ELR (cell line): ENCODE results near the gene CFL1.

Experiments used
- DNase-seq: peaks from one replicate; pipeline ENCODE4 v3.0.0-alpha.2; 2015; ENCODE audit warnings: low read depth

Gene CFL1

DNA sequence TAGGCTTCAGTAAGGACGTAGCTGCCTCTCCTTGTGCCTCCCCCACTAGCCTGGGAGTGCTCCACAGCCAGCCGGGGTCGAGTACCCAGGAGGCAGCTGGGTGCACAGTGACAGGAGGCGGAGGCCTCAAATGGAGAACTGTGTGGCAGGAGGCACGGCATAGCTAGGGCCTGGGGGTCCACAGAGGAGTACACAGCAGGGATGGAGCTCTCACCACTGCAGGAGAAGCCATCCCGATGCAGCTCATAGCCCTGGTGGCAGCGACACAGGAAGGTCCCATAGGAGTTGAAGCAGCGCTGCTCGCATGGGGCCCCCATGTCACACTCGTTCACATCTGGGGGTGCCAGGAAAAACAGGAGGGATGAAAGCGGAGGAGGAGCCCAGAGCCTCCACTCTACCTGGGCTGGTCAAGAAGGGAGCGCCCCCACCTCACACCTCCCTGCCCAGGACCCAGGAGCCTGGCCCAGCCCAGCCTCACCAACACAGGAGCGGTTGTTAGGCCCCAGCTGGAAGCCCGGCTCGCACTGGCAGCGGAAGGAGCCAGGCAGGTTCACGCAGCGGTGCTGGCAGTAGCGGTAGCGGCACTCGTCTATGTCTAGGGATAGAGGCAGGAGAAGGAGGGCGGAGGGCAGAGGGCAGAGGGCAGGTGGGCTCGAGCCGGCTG lies 11.8 kb upstream of the CFL1 start:
- DNase-seq = no peak

DNA sequence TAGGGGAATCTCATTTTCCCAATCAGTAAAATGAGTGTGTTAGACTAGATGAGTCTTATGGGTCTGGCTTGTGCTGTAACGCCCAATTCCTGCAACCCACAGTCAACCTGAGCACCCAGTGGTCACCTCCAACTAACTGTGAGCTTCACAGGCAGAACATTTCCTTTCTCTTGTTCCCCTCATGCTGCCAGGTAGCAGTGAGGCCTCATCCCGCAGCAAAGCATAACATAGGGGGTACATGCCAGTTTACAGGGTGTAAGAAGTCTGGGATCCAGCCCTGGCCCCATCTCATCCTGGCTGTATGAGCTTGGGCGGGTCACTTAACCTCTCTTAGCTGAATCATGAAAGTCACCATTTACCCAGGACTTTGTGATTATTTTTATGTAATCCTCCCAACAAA lies 10.9 kb upstream of the CFL1 start:
- no peak for DNase-seq

DNA sequence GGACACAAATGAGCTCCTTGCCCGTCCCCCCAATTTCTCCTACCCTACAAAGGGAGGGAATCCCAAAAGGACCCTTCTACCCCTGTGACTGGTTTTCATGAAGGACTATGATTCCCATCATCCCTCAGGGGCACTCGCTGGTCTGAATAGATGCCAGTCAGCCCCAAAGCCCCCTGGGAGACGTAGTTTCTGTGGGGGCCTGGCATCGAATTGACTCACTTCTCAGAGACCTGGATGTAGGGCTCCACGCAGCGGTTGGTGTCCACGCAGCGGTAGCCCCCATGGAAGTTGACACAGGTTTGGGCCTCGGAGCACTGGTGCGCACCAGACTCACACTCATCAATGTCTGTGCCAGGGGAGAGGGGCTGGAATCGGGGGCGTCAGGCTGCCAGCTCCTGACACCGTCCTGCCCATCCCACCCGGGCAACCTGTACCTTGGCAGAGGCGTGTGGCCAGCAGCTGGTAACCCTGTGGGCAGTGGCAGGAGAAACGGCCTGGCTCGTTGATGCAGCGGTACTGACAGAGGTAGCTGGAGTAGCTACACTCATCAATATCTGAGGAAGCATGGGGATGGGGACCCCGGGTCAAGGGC lies 10.2 kb upstream of the CFL1 start:
- DNase-seq = no peak

DNA sequence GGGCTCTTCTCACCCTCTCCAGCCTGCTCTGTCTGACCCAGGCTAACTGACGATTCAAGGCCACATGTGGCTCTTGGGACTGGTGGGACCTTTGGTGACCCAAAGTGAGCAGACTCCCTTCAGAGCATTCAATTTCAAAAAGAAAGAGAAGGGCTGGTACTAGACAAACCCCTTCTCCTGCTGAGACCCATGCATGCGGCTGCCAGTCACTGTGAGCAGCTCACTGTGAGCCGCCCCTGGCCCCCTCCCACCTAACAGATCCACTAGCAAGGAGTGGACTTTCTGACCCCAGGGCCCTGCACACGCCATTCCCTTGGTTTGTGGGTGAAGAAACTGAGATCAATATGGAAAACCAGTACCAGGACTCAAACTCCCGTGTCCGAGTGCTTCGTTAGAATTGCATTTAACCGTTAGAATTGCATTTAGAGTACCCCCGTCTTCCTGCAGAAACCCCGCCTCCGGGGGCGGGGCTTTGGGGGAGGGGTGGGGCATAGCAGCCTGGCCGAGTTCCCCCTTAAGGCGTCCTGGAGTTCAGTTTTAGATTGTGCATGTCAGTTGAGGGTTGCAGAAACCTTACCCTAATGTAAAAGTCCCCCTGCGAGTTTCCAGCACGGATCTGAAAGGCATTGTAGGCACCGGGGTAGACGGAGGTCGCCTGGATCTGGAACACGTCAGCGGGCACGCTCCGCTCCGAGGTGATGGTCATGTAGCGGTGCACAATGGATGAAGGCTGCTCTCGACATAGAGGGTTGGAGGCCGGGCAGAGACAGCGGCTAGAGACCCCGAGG lies 9.5 kb upstream of the CFL1 start:
- no peak for DNase-seq

DNA sequence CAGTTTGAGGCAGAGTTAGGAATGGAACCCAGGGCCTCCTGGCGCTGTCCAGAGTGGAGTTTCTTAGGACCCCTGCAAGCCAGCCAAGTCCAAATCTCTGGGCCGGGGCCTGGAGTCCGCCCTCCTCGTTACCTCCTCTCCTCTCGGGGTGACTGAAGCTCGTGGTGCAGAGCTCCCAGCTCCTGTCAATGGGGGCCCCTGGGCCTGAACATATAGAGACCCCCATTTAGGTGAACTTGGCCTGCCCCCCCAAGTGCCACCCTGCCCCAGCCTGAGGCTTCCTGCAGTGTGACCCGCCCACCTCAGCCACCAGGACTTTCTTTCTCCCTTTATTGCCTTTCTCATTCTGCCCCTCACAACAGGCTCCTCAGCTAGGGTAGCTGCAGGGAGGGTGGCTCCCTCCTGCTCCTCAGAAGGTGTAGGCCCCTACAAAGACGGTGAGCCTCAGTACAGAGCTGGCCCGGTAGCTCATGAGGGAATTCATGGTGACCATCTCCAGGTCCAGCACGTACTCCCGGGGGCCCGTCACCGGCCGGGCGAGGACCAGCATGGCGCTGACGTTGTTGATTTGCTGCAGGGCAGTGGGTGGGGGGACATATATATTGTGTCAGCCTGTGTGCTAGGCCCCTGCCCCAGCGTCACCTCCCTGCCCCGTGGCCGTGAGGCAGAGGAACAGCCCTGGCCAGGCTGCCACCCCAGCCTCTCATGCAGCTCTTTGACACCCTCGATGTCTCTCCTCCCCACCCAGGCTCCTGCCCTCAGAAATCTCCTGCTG lies 8.7 kb upstream of the CFL1 start:
- no peak for DNase-seq

DNA sequence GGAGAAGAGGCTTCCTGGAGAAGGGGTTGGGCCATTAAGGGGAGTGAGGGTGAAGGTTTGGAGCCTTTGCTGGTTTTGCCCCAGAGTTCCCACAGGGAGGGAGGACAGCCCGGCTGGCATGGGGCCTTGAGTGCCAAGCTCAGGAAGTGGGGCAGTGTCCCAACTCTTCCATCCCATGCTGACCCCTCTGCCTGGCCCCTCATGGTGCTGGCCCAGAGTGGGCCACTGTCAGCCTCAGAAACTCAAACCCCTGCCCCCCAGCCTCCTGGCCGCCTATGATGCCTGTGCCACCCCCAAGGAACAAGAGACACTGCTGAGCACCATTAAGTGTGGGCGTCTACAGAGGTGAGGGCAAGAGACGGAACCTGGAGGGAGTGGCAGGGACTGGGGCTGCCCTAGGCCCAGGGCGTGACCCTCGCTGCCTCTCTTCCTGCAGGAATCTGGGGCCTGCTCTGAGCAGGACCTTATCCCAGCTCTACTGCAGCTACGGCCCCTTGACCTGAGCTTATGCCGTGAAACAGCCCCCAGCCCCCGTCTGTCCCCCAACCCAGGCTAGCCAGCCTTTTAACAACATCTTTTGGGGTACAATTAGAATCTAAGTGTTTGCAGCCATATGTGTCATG lies 7.7 kb upstream of the CFL1 start:
- no peak for DNase-seq

DNA sequence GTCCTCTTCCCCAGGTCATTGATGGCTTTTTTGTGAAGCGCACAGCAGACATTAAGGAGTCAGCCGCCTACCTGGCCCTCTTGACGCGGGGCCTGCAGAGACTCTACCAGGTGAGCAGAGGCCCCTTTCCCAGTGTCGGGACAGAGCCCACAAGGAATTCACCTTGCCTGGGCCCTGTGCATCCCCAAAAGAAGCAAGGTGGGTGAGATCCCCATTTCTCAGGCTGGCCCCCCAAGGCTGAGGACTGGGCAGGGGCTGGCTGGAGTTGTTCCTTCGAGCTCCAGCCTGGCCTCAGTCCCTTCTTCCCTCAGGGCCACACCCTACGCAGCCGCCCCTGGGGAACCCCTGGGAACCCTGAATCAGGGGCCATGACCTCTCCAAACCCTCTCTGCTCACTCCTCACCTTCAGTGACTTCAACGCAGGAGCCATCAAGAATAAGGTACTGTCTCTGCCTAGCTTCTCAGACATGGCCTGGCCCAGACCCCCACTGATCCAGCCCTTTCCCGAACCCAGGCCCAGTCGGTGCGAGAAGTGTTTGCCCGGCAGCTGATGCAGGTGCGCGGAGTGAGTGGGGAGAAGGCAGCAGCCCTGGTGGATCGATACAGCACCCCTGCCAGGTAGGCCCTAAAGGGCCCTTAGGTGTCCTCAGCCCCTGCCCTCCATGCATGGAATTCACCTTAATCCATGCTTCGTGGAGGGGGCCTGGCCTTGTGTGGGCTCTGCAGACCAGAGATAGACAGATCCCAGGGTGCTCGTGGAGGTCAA lies 6.9 kb upstream of the CFL1 start:
- no peak for DNase-seq

DNA sequence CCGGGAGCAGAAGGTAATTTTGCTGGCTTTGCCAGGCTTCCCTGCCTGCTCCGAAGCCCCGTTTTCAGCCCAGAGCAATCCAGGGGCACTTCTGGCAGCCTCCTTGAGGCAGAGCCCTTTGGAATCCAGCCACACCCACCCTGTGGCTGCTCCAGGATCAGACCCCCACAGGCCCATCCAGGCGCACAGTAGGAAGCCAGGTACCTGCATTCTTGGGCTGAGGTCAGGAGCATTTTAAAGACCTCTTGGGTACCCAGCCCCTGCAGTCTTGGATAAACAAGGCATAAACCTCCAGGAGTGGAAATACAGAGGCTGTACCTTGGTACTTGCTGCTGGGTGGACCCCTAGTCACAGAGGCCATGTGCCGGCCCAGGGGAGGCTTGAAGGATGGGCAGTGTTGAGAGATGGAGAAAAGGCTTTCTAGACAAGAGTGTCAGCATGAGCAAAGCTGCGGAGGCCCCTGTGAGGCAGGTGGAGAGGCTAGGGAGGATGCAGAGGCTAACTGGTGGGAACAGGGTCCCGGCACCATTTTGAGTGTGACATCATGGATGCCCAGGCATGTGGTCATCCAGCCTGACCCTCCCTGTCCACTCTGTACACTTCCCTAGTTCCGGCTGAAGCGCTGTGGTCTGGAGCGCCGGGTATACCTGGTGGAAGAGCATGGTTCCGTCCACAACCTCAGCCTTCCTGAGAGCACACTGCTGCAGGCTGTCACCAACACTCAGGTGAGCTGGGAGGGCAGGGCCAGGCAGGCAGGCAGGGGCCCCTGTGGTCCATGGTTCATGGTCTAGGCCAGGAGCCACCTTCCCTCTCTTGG lies 6.1 kb upstream of the CFL1 start:
- DNase-seq = no peak

DNA sequence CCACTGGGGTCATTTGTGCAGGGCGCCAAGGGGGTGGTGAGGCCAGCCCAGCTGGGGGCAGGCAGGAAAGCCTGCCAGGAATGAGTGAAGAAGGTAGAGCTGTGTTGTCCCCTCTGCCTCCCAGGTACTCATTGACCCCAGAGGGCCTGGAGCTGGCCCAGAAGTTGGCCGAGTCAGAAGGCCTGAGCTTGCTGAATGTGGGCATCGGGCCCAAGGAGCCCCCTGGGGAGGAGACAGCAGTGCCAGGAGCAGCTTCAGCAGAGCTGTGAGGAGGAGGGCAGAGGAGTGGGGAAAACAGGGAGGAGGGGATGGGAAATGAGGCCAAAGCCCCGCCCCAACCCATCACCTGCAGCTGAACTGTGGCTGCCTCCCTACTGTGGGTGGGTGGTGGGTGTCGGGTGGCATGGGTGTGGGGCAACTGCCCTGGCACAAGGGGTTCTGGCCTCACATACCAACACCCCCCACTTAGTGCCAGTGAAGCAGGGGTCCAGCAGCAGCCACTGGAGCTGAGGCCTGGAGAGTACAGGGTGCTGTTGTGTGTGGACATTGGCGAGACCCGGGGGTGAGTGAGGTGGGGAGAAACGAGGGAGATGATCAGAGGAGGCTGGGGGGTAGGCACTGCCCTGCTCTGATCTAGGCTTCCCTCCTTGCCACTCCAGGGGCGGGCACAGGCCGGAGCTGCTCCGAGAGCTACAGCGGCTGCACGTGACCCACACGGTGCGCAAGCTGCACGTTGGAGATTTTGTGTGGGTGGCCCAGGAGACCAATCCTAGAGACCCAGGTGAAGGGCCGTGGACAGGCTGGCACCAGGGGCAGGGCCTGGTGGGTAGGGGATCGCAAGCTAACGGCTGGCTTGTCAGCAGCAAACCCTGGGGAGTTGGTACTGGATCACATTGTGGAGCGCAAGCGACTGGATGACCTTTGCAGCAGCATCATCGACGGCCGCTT lies 5.2 kb upstream of the CFL1 start:
- no peak for DNase-seq

DNA sequence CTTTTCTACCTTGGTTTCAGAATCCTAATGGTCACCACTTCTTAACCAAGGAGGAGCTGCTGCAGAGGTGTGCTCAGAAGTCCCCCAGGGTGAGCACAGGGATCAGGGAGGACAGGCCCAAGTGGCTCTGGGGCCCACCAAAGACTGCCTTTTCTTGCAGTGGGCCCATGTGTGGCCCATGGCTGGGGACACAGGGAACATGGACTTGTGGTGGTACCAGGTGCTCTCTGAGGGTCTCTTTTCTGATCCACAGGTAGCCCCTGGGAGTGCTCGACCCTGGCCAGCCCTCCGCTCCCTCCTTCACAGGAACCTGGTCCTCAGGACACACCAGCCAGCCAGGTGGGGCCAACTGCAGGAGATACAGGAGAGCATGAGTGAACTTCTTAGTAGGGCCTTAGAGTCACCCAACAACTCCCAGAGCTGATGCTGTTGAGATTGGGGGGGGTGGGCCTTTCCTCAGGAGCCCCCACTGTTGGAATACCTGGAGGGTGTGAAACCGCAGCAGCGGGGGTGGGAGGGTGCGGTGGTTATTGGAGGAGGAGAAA lies 4.3 kb upstream of the CFL1 start:
- DNase-seq = no peak

DNA sequence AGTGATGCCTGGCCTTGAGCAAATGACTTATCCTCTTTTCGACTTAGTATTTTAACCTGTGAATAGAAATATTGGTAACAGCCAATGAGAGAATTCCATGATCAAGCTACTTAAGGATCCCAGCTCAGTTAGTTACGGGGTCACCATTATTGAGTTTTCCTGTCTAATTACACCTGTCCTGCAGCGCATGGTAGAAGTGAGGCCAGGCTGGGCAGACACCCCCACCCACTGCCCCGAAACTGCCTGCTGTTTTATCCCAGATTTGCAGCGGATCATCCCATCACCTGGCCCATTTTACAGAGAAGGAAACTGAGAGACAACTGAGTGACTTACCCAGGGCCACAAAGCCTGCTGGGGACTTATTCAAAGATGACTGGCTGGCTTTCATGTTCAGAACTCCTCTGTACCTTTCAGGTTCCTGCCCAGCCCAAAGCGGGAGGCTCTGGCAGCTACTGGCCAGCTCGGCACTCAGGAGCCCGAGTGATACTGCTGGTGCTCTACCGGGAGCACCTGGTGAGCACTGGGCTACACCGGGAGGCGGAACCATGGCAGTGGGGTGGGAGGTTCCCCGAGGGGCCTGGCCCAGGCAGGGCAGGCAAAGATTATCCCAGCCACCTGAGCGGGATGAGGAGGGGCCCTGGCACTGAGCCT lies 3.7 kb upstream of the CFL1 start:
- no peak for DNase-seq

DNA sequence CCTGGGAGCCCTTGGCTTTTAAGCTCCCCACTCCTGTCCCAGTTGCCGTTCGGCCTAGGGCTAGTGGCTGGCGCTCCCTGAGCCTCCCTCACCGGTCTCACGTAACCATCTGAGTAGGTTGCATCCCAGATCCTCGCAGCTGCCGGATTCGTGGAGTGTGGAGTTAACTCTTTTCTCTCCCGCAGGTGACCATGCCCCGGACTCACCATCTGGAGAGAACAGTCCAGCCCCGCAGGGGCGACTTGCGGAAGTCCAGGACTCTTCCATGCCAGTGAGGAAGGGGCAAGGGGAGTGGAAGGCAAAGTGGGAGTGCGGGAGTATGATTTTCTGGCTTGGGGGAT lies 3.2 kb upstream of the CFL1 start:
- no peak for DNase-seq

DNA sequence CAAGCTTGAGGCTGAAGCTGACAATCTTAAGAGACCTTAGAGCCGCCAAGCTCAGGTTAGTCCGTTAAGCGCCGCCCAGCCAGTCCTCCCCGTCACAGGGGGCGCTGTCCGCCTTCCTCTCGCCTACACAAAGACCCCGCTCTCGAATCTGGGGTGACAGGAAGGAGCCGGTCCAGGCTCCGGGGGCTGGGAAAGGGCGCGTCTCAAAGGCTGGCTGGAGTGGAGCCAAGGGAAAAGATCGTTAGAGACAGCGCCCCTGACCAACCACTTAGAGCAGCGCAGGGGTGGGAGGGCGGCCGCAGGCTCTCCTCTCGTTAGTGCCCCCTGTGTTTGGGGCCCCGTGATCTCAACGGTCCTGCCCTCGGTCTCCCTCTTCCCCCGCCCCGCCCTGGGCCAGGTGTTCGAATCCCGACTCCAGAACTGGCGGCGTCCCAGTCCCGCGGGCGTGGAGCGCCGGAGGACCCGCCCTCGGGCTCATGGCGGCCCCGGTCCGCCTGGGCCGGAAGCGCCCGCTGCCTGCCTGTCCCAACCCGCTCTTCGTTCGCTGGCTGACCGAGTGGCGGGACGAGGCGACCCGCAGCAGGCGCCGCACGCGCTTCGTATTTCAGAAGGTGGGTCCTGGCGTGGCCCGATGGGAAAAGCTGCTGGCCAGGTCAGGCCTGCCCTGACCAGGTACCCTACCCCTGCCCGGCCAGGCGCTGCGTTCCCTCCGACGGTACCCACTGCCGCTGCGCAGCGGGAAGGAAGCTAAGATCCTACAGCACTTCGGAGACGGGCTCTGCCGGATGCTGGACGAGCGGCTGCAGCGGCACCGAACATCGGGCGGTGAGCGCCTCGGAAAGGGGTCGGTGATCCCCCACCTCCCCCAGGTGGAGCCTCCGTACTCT lies 2.5 kb upstream of the CFL1 start, which contains the start of gene MUS81:
TSS of gene MUS81 (plus strand) at position 156 of the 887 bp plus-strand sequence. CDS start at position 477, 321 bp downstream.
- DNase-seq = peak; percentile 100

DNA sequence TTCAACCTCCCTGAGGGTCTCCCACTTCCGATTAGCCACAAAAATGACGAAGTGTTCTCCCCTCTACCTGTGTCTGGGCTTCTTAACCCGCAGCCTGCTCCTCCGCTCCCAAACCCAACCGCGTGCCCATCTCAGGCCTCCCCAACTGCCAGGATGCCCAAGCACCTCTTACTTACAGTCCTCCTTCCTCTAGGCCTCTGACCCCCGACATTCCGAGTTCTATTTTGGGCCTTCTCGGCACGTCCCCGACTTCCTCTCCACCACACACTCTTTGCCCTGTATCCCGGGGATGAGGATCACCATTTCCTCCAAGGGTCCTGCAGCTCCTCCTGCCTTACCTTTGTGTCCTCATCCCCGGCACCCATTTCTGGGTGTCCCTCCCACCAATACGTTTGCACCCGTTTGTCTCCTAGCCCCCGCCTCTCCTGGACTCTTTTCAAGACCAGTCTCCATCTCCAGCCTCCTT lies 1.9 kb upstream of the CFL1 start:
- DNase-seq = no peak

DNA sequence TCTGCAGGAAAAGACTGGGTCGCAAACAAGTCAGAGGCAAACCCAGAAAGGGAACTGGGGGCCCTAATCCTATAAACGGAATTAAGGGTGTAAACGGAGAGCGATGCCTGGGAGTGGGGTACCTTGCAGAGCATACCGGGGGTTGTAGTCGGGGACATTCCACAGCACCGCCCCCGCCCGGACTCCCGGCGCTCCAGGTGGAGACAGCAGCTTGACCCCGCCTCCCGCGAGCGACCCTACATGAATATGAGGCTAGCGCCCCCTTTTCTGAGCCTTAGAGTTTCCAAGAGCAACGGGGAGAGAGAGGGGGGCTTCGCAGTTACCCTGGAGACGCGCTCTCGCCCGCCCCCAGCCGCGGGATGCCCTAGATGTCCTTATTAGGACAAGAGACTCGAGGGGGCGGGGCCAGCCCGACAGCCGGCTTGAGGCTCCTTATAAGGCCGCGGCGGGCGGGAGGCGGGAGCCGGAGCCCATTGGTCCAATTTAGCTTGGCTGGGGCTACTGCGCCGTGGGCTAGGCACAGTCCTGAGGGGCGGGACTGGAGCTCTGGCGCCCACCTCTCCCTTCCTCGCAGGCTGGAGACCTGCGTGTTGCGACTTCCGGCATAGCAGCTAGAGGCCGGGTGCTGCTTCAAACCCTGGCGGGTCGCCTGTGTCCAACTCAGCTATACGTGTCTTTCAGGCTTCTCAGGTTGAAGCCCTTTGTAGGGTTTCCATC lies 1.3 kb upstream of the CFL1 start:
- peak; percentile 98 for DNase-seq

DNA sequence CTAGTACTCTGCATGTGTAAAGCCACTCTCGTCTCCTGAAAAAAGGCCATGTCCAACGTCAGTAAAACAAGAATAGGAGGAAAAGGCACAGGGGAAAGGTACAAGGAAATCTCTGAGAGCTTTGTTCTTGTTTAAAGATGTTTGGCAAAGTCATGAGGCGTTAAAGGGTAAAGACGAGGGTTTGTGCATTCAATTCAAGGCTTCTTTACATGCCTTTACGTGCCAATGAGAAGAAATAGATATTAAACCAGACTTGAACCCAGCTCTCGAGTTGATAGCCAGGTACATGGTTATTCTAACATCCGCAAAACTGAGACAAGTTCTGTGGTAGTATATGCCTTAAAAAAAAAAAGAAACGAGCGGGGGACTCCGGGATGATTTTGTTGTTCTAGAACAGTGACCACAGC lies 704 bp upstream of the CFL1 start:
- peak; percentile 44 for DNase-seq

DNA sequence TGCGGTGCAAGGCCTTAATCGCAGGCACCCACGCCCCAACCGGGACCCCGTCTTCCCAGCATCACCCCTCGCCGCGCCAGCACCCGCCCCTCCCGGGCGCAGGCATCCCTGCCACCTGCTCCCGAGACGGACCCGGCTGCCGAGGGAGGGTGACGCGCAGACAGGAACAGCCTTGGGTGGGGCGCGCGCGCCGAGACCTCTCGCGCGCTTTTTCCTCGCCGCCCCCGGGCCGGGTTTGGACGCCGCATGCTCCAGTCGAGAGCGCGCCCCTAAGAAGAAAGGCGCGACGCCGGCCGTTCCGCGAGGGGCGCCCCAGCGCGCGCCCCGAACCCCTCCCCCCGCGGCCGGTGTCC lies 504 bp downstream of the CFL1 start:
- no peak for DNase-seq
